ENCODE results near the gene PCSK5.

GRCh38 chr9:76342201-76342600 is 451.7 kb downstream of the PCSK5 start:
- TF ChIP-seq TAF1 (IDR thresholded peaks at IDR 0.05; ENCODE audit: low read depth), result no peak
- TF ChIP-seq YY1 (IDR thresholded peaks at IDR 0.05; ENCODE audit: low read depth), result no peak
- TF ChIP-seq REST (IDR thresholded peaks at IDR 0.05; ENCODE audit: low read depth), result no peak
- no peak for TF ChIP-seq NFIC (IDR thresholded peaks at IDR 0.05)
- no peak for TF ChIP-seq EP300 (IDR thresholded peaks at IDR 0.05; ENCODE audit: borderline replicate concordance)
- no peak for TF ChIP-seq USF1 (IDR thresholded peaks at IDR 0.05)
- TF ChIP-seq EGR1 (IDR thresholded peaks at IDR 0.05), result no peak
- TF ChIP-seq TCF12 (IDR thresholded peaks at IDR 0.05; ENCODE audit: low read depth), result no peak
- no peak for TF ChIP-seq CEBPB (IDR thresholded peaks at IDR 0.05)
- TF ChIP-seq FOXM1 (IDR thresholded peaks at IDR 0.05; ENCODE audit: borderline replicate concordance, low read depth), result no peak
- TF ChIP-seq MAX (IDR thresholded peaks at IDR 0.05), result no peak
- no peak for TF ChIP-seq TEAD4 (IDR thresholded peaks at IDR 0.05)

Measured in Ishikawa (cell line).